DOHH2 (cell line): ENCODE data around the gene SPATA20.

Experiments used
- H3F3A ChIP-seq: fragments of 200-600 bp; sonication (generic), shearing (Covaris generic); 2 replicates; pipeline ENCODE4 v1.6.0; 2016; ENCODE audit warnings: antibody characterized with exemption, mild to moderate bottlenecking; ENCODE audit not compliant: control insufficient read depth, insufficient read depth
- H3K27ac ChIP-seq: fragments of 200-600 bp; sonication (generic); 2 replicates; pipeline ENCODE4 v1.5.1; 2014; ENCODE audit warnings: low read depth, mild to moderate bottlenecking, low read length, moderate library complexity
- H3K27me3 ChIP-seq: fragments of 200-600 bp; sonication (generic); 2 replicates; pipeline ENCODE4 v1.6.1; 2014; ENCODE audit warnings: mild to moderate bottlenecking, low read length, mixed read lengths; ENCODE audit not compliant: control insufficient read depth
- H3K36me3 ChIP-seq: fragments of 200-600 bp; sonication (generic); 2 replicates; pipeline ENCODE4 v1.6.1; 2014; ENCODE audit warnings: mild to moderate bottlenecking, low read length, moderate library complexity, mixed read lengths; ENCODE audit not compliant: control insufficient read depth
- H3K4me1 ChIP-seq: fragments of 200-600 bp; sonication (generic); 2 replicates; pipeline ENCODE4 v1.6.1; 2014; ENCODE audit warnings: mild to moderate bottlenecking, low read length, mixed read lengths; ENCODE audit not compliant: control insufficient read depth
- H3K4me2 ChIP-seq: fragments of 200-600 bp; sonication (generic); 2 replicates; pipeline ENCODE4 v1.6.0; 2014; ENCODE audit warnings: mild to moderate bottlenecking, low read length, moderate library complexity
- H3K4me3 ChIP-seq: fragments of 200-600 bp; sonication (generic); 2 replicates; pipeline ENCODE4 v1.5.1; 2014; ENCODE audit warnings: mild to moderate bottlenecking, low read length, mixed read lengths
- H3K79me2 ChIP-seq: fragments of 200-600 bp; sonication (generic); 2 replicates; pipeline ENCODE4 v1.6.1; 2014; ENCODE audit warnings: mild to moderate bottlenecking, low read length, mixed read lengths; ENCODE audit not compliant: control insufficient read depth
- H3K9me2 ChIP-seq: fragments of 200-600 bp; sonication (generic); replicated peaks from 2 replicates; pipeline ENCODE4 v1.6.1; 2014; ENCODE audit warnings: mild to moderate bottlenecking, low read length, mixed read lengths; ENCODE audit not compliant: control insufficient read depth
- H3K9me3 ChIP-seq: fragments of 200-600 bp; sonication (generic); 2 replicates; pipeline ENCODE4 v1.6.1; 2014; ENCODE audit warnings: antibody characterized with exemption, low read length, mixed read lengths; ENCODE audit not compliant: control insufficient read depth, insufficient read depth
- H4K20me1 ChIP-seq: fragments of 200-600 bp; sonication (generic); 2 replicates; pipeline ENCODE4 v1.6.0; 2014; ENCODE audit warnings: low read depth, mild to moderate bottlenecking, antibody characterized with exemption, low read length, moderate library complexity; ENCODE audit not compliant: control insufficient read depth, insufficient read depth
- CTCF ChIP-seq: fragments of 200-600 bp; sonication (generic); IDR thresholded peaks from one replicate; pipeline ENCODE4 v1.5.1; 2014; ENCODE audit warnings: antibody characterized with exemption, mild to moderate bottlenecking, low read depth, low read length; ENCODE audit not compliant: poor library complexity, severe bottlenecking
- EZH2phosphoT487 ChIP-seq: fragments of 200-600 bp; sonication (generic); IDR thresholded peaks from 2 replicates; pipeline ENCODE4 v1.6.1; 2017; ENCODE audit warnings: borderline replicate concordance, mild to moderate bottlenecking, antibody characterized with exemption, low read length, moderate library complexity, mixed read lengths

The SPATA20 gene

DNA sequence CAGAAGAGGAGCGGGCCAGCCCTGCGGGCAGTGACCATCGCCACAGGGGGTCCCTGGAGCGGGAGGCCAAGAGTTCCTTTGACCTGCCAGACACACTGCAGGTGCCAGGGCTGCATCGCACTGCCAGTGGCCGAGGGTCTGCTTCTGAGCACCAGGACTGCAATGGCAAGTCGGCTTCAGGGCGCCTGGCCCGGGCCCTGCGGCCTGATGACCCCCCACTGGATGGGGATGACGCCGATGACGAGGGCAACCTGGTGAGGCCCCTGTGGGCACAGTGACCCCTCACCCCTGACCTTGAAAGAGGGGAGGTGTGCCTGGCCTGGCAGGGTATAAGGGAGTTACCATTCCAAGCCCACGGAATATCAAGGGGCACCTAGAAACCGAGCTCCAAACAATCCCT is 52.6 kb downstream of the SPATA20 start:
- H3K27me3 ChIP-seq = no peaks in the 10 kb centered on the region
- no peaks in the 10 kb centered on the region for H3F3A ChIP-seq
- no peak overlapping the region for H3K4me3 ChIP-seq
- no peak for TF ChIP-seq CTCF
- no peak for TF ChIP-seq EZH2phosphoT487
- H3K27ac ChIP-seq = no peak overlapping the region
- H3K9me3 ChIP-seq = no peaks in the 10 kb centered on the region
- no peaks in the 10 kb centered on the region for H3K79me2 ChIP-seq
- no peaks in the 10 kb centered on the region for H4K20me1 ChIP-seq
- no peaks in the 10 kb centered on the region for H3K36me3 ChIP-seq
- peaks cover 9% of the 10 kb centered on the region for H3K4me1 ChIP-seq
- no peak overlapping the region for H3K4me2 ChIP-seq
- no peaks in the 10 kb centered on the region for H3K9me2 ChIP-seq

DNA sequence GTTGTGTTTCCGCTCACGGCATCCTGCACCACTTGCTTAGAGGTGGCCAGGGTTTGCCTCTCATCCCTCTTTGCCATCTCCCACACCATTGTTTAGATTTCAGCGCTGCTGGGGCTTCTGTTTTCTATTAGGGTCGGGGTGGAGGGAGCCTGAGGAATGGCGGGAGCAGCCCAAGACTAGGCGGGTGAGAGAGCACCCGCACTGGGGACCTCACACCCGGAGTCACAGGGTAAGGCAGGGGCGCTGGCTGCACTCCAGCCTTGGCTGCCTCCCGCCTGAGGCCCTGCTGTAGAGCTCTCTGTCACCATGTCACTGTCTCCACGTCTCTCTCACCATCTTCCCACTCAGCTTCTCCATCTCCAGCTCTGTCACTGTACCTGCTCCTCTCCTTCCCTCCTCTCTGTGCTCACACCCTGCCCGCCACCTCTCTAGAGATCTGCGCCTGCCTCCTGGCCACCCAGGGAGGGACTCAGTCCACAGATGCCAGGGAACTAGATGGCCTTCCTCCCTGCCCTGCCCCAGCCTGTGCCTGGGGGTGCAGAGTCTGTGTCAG is 54.9 kb downstream of the SPATA20 start:
- Histone ChIP-seq H3K4me3 (no peak overlapping the region), H3K9me3 (no peaks in the 10 kb centered on the region), H3K36me3 (no peaks in the 10 kb centered on the region), H3K79me2 (no peaks in the 10 kb centered on the region), H3F3A (no peaks in the 10 kb centered on the region), H3K4me1 (peaks cover 9% of the 10 kb centered on the region), H4K20me1 (no peaks in the 10 kb centered on the region), H3K9me2 (no peaks in the 10 kb centered on the region), H3K4me2 (no peak overlapping the region), H3K27me3 (peaks cover 2% of the 10 kb centered on the region; the same call in 1 of the 2 replicates), H3K27ac (no peak overlapping the region)
- TF ChIP-seq EZH2phosphoT487 (no peak), CTCF (no peak)

DNA sequence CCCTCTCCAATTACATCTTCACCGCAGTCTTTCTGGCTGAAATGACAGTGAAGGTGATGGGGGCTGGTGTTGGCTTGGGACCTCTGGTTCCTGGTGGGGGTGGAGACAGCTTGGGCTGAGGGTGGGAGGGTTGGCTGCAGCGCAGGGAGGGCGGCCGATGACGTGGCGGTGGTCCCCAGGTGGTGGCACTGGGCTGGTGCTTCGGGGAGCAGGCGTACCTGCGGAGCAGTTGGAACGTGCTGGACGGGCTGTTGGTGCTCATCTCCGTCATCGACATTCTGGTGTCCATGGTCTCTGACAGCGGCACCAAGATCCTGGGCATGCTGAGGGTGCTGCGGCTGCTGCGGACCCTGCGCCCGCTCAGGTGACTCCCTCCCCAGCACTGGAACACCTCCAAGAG is 55.9 kb downstream of the SPATA20 start:
- H3K4me2 ChIP-seq = no peak overlapping the region
- peaks cover 9% of the 10 kb centered on the region for H3K4me1 ChIP-seq
- no peaks in the 10 kb centered on the region for H4K20me1 ChIP-seq
- H3K79me2 ChIP-seq = no peaks in the 10 kb centered on the region
- no peaks in the 10 kb centered on the region for H3K36me3 ChIP-seq
- no peaks in the 10 kb centered on the region for H3K9me3 ChIP-seq
- H3K9me2 ChIP-seq = no peaks in the 10 kb centered on the region
- no peak overlapping the region for H3K4me3 ChIP-seq
- H3F3A ChIP-seq = no peaks in the 10 kb centered on the region
- H3K27me3 ChIP-seq = peaks cover 6% of the 10 kb centered on the region
- TF ChIP-seq CTCF = no peak
- no peak for TF ChIP-seq EZH2phosphoT487
- H3K27ac ChIP-seq = no peak overlapping the region
